ENCODE results near the gene MTERF1.

The MTERF1 gene

GRCh38 chr7:91826377-91826776, 54.1 kb downstream of the MTERF1 start:
- no peak for DNase-seq

GRCh38 chr7:91824201-91824600, 56.3 kb downstream of the MTERF1 start:
- DNase-seq, result no peak
